Uterus (tissue), 2 donors: Measurements from ENCODE around the gene SV2C.

Experiments used
- CTCF ChIP-seq, 4 experiments: fragments of 200-600 bp in 2 of 4; fragments of 450-650 bp in 2 of 4; sonication (generic) in 2 of 4; IDR thresholded peaks; one replicate each; pipeline ENCODE4 v1.5.1; 2016 to 2019; ENCODE audit warnings: antibody characterized with exemption in 4 of 4, mild to moderate bottlenecking in 2 of 4, moderate library complexity in 1 of 4
- POLR2A ChIP-seq, 2 donors: fragments of 450-650 bp; IDR thresholded peaks; one replicate each; pipeline ENCODE4 v1.6.1; 2016; ENCODE audit warnings: antibody characterized with exemption in 2 of 2, mild to moderate bottlenecking in 1 of 2, moderate library complexity in 1 of 2

- TF ChIP-seq CTCF (IDR thresholded peaks at IDR 0.05) (no peak), POLR2A (IDR thresholded peaks at IDR 0.05) (no peak)
These were observed 2.9 kb downstream of the SV2C start for GRCh38 chr5:76086095-76086494.
